H9 (cell line): Measurements from ENCODE around the gene LDLRAD4. TPM values are rescaled to one million over a fixed set of nuclear protein-coding genes. Genes with fewer than 3 reads are reported as not detected.

Experiments
- DNase-seq: peaks from one replicate; pipeline ENCODE4 v3.0.0-alpha.2; 2017
- H2AFZ ChIP-seq: one replicate; pipeline ENCODE4 v1.6.1; 2013; ENCODE audit warnings: mild to moderate bottlenecking, low read length, control low read depth, moderate library complexity
- H2AK5ac ChIP-seq: 2 replicates; pipeline ENCODE4 v1.6.1; 2013; ENCODE audit warnings: low read length, control low read depth, mixed read lengths; ENCODE audit not compliant: insufficient read length
- H2BK120ac ChIP-seq: one replicate; pipeline ENCODE4 v1.6.1; 2013; ENCODE audit warnings: low read depth, mild to moderate bottlenecking, low read length, control low read depth, inconsistent platforms; ENCODE audit not compliant: poor library complexity, severe bottlenecking
- H2BK12ac ChIP-seq: 2 replicates; pipeline ENCODE4 v1.6.1; 2013; ENCODE audit warnings: low read length, control low read depth, mixed read lengths, low read depth; ENCODE audit not compliant: insufficient read length
- H2BK15ac ChIP-seq: 2 replicates; pipeline ENCODE4 v1.6.1; 2013; ENCODE audit warnings: low read depth, low read length, control low read depth
- H2BK20ac ChIP-seq: one replicate; pipeline ENCODE4 v1.6.1; 2013; ENCODE audit warnings: low read depth, mild to moderate bottlenecking, low read length, control low read depth, inconsistent platforms; ENCODE audit not compliant: poor library complexity, severe bottlenecking
- H2BK5ac ChIP-seq: 2 replicates; pipeline ENCODE4 v1.6.1; 2013; ENCODE audit warnings: low read length, control low read depth, mixed read lengths; ENCODE audit not compliant: insufficient read length
- H3K14ac ChIP-seq: 2 replicates; pipeline ENCODE4 v1.6.1; 2013; ENCODE audit warnings: low read length, control low read depth; ENCODE audit not compliant: insufficient read depth
- H3K18ac ChIP-seq: 2 replicates; pipeline ENCODE4 v1.6.1; 2013; ENCODE audit warnings: low read depth, mild to moderate bottlenecking, mixed read lengths, low read length, control low read depth; ENCODE audit not compliant: insufficient read length
- H3K23ac ChIP-seq: 2 replicates; pipeline ENCODE4 v1.6.1; 2013; ENCODE audit warnings: low read length, control low read depth, mixed read lengths, low read depth; ENCODE audit not compliant: insufficient read length
- H3K23me2 ChIP-seq: 2 replicates; pipeline ENCODE4 v1.6.1; 2013; ENCODE audit warnings: low read depth, mild to moderate bottlenecking, mixed read lengths, low read length, control low read depth; ENCODE audit not compliant: insufficient read length, poor library complexity, severe bottlenecking
- H3K27ac ChIP-seq: 2 replicates; pipeline ENCODE4 v1.5.1; 2013; ENCODE audit warnings: low read length, control low read depth, mixed read lengths, low read depth; ENCODE audit not compliant: insufficient read length
- H3K27me3 ChIP-seq: 2 replicates; pipeline ENCODE4 v1.6.1; 2013; ENCODE audit warnings: low read length, control low read depth, inconsistent platforms; ENCODE audit not compliant: insufficient read depth
- H3K4ac ChIP-seq: 2 replicates; pipeline ENCODE4 v1.6.1; 2013; ENCODE audit warnings: low read depth, mild to moderate bottlenecking, control low read depth, inconsistent platforms, low read length, moderate library complexity
- H3K4me1 ChIP-seq: 2 replicates; pipeline ENCODE4 v1.6.1; 2013; ENCODE audit warnings: low read length, control low read depth, inconsistent platforms; ENCODE audit not compliant: insufficient read depth
- H3K4me2 ChIP-seq: 2 replicates; pipeline ENCODE4 v1.6.1; 2013; ENCODE audit warnings: low read length, control low read depth, mixed read lengths; ENCODE audit not compliant: insufficient read length, insufficient read depth
- H3K56ac ChIP-seq: 2 replicates; pipeline ENCODE4 v1.6.1; 2013; ENCODE audit warnings: low read depth, mild to moderate bottlenecking, mixed read lengths, low read length, control low read depth; ENCODE audit not compliant: insufficient read length
- H3K79me1 ChIP-seq: 2 replicates; pipeline ENCODE4 v1.6.1; 2013; ENCODE audit warnings: low read depth, mild to moderate bottlenecking, moderate library complexity, low read length, control low read depth, inconsistent platforms; ENCODE audit not compliant: insufficient read depth, poor library complexity, severe bottlenecking
- H3K79me2 ChIP-seq: 2 replicates; pipeline ENCODE4 v1.6.1; 2013; ENCODE audit warnings: low read length, control low read depth, inconsistent platforms; ENCODE audit not compliant: insufficient read depth
- H3K9ac ChIP-seq: 2 replicates; pipeline ENCODE4 v1.6.1; 2013; ENCODE audit warnings: low read length, control low read depth, mixed read lengths; ENCODE audit not compliant: insufficient read length; ENCODE audit errors: extremely low read depth
- H3K9me3 ChIP-seq: one replicate; pipeline ENCODE4 v1.6.1; 2013; ENCODE audit warnings: low read depth, low read length, inconsistent platforms; ENCODE audit not compliant: control insufficient read depth
- H3T11ph ChIP-seq: one replicate; pipeline ENCODE4 v1.6.1; 2013; ENCODE audit warnings: mild to moderate bottlenecking, low read length, control low read depth, inconsistent platforms
- H4K20me1 ChIP-seq: one replicate; pipeline ENCODE4 v1.6.1; 2013; ENCODE audit not compliant: control insufficient read depth, insufficient read length, insufficient read depth
- H4K5ac ChIP-seq: 2 replicates; pipeline ENCODE4 v1.6.1; 2013; ENCODE audit warnings: low read depth, mild to moderate bottlenecking, mixed read lengths, low read length, control low read depth; ENCODE audit not compliant: insufficient read length
- H4K8ac ChIP-seq: replicated peaks from 2 replicates; pipeline ENCODE4 v1.6.1; 2013; ENCODE audit warnings: low read length, control low read depth, mixed read lengths, low read depth; ENCODE audit not compliant: insufficient read length
- H4K91ac ChIP-seq: 2 replicates; pipeline ENCODE4 v1.6.1; 2013; ENCODE audit warnings: low read depth, mild to moderate bottlenecking, moderate library complexity, mixed read lengths, low read length, control low read depth; ENCODE audit not compliant: insufficient read length
- H3K27ac Mint-ChIP-seq, 3 experiments: 2 replicates in 2 of 3; 3 replicates in 1 of 3; pipeline ENCODE4 v1.8.0; 2020 to 2021; ENCODE audit warnings: mixed read lengths in 3 of 3, mild to moderate bottlenecking in 1 of 3, moderate library complexity in 1 of 3
- H3K27me3 Mint-ChIP-seq: 2 replicates; pipeline ENCODE4 v1.8.0; 2021; ENCODE audit warnings: low read depth, mild to moderate bottlenecking, moderate library complexity, mixed read lengths
- H3K36me3 Mint-ChIP-seq, 3 experiments: 2 replicates in 2 of 3; 3 replicates in 1 of 3; pipeline ENCODE4 v1.8.0; 2020 to 2021; ENCODE audit warnings: low read depth in 3 of 3, mixed read lengths in 3 of 3; ENCODE audit not compliant: insufficient read depth in 1 of 3
- H3K4me1 Mint-ChIP-seq, 2 experiments: 2 replicates each; pipeline ENCODE4 v1.8.0; 2020; ENCODE audit warnings: mixed read lengths in 2 of 2
- H3K4me3 Mint-ChIP-seq, 2 experiments: 2 replicates in 1 of 2; 3 replicates in 1 of 2; pipeline ENCODE4 v1.8.0; 2020 to 2021; ENCODE audit warnings: mild to moderate bottlenecking in 2 of 2, mixed read lengths in 2 of 2, moderate library complexity in 1 of 2
- H3K9me3 Mint-ChIP-seq, 2 experiments: 2 replicates in 1 of 2; 3 replicates in 1 of 2; pipeline ENCODE4 v1.8.0; 2020; ENCODE audit warnings: mild to moderate bottlenecking in 2 of 2, mixed read lengths in 2 of 2, moderate library complexity in 1 of 2
- WGBS: extraction: QIAGEN DNeasy Blood & Tissue Kit; methylation state at CpG from one replicate; pipeline ENCODE4 v1.1.7; 2013; ENCODE audit warnings: missing lambda C conversion rate, low lambda C conversion rate, mixed read lengths; ENCODE audit not compliant: insufficient read length; ENCODE audit errors: extremely low coverage; 5-methylcytosine and 5-hydroxymethylcytosine counted together
- total RNA-seq: library from RNA; stranded (reverse); gene quantifications from 2 replicates; pipeline ENCODE4 v1.2.1, GENCODE V29; 2021
- TF ChIP-seq, protein P1 (sequence below): fragments of 200-600 bp; sonication (generic); conservative IDR thresholded peaks from 3 replicates; pipeline ENCODE4 v1.8.0; 2021; ENCODE audit warnings: antibody characterized with exemption, mild to moderate bottlenecking

The LDLRAD4 gene
- total RNA-seq, 1 experiment from 2014 or later = 3.9 TPM

DNA sequence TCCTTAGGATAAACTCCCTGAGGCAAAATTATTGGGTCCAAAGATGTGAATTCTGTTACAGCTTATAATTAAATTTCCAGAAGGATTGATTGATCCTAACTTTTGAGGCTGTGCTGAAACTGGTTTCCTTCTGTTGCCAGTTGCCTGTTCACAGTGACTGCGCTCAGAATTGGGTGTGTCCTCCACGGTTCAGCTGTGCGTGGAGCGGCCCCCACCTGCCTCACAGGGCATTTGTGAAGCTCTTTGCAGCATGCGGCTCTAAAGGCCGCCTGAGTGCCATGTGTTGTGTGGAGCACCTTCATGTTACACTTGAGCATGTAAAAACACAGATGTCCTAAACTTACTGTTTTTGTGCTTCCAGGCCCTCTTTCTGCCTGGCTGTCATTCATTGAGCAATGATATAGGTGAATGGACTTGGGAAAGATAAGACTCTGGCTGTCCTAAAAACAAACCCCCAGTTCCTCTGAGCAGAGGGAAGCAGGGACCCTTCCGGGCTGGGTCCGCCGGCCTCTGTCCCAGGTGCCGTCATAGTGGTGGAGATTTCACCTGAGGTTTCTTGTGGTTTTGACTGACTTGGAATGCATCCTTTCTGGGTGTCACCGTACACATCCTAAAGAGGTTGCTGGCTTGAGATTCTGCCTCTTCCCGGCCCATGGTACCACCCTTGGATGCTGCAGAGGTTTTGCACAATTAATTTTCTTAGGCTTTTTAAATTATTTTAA is 173.6 kb downstream of the LDLRAD4 start:
- H3K27ac Mint-ChIP-seq = no peak overlapping the region
- Histone ChIP-seq H3K79me1 (no peaks in the 10 kb centered on the region), H2BK12ac (no peak overlapping the region), H3K9ac (no peak overlapping the region), H3K18ac (no peak overlapping the region), H3K23ac (no peak overlapping the region), H3T11ph (no peak overlapping the region), H3K4me2 (no peak overlapping the region), H2BK5ac (no peak overlapping the region), H4K5ac (no peak overlapping the region), H4K8ac (no peak overlapping the region), H3K56ac (no peak overlapping the region), H3K4me1 (no peaks in the 10 kb centered on the region), H3K14ac (no peak overlapping the region), H3K9me3 (no peaks in the 10 kb centered on the region), H2BK15ac (no peak overlapping the region), H2BK20ac (no peak overlapping the region), H3K27me3 (no peaks in the 10 kb centered on the region), H4K20me1 (no peaks in the 10 kb centered on the region), H2AK5ac (no peak overlapping the region), H2AFZ (no peak overlapping the region), H3K79me2 (no peaks in the 10 kb centered on the region), H3K23me2 (no peaks in the 10 kb centered on the region), H3K4ac (no peak overlapping the region), H4K91ac (no peak overlapping the region), H3K27ac (no peak overlapping the region), H2BK120ac (no peak overlapping the region)
- no peaks in the 10 kb centered on the region for H3K27me3 Mint-ChIP-seq
- H3K4me3 Mint-ChIP-seq = no peak overlapping the region
- DNase-seq = no peak
- no peaks in the 10 kb centered on the region for H3K9me3 Mint-ChIP-seq
- TF ChIP-seq, protein P1, sequence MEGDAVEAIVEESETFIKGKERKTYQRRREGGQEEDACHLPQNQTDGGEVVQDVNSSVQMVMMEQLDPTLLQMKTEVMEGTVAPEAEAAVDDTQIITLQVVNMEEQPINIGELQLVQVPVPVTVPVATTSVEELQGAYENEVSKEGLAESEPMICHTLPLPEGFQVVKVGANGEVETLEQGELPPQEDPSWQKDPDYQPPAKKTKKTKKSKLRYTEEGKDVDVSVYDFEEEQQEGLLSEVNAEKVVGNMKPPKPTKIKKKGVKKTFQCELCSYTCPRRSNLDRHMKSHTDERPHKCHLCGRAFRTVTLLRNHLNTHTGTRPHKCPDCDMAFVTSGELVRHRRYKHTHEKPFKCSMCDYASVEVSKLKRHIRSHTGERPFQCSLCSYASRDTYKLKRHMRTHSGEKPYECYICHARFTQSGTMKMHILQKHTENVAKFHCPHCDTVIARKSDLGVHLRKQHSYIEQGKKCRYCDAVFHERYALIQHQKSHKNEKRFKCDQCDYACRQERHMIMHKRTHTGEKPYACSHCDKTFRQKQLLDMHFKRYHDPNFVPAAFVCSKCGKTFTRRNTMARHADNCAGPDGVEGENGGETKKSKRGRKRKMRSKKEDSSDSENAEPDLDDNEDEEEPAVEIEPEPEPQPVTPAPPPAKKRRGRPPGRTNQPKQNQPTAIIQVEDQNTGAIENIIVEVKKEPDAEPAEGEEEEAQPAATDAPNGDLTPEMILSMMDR = no peak
- H3K36me3 Mint-ChIP-seq = no peaks in the 10 kb centered on the region
- H3K4me1 Mint-ChIP-seq = peaks cover 6 to 11% of the 10 kb centered on the region in 2 experiments
- no CpG with 5 or more reads among the region's 12 CpGs for WGBS
